Vagina (tissue), 2 donors: Measurements from ENCODE around the gene AGBL1. TPM values are rescaled to one million over a fixed set of nuclear protein-coding genes. Genes with fewer than 3 reads are reported as not detected.
"Not testable (repeated sequence)": the region's sequence is repeated elsewhere in the genome, so short reads cannot be mapped to it uniquely, and the experiment has no call there.

Experiments
- DNase-seq, 2 donors: peaks; one replicate each; pipeline ENCODE4 v3.0.0-alpha.2; 2017; ENCODE audit errors: extremely low spot score in 2 of 2
- H3K27ac ChIP-seq: fragments of 200-600 bp; sonication (generic); one replicate; pipeline ENCODE4 v1.5.1; 2019
- H3K27me3 ChIP-seq: fragments of 200-600 bp; sonication (generic); one replicate; pipeline ENCODE4 v1.5.1; 2019
- H3K36me3 ChIP-seq, 2 donors: fragments of 200-600 bp; sonication (generic); one replicate each; pipeline ENCODE4 v1.5.1; 2017 to 2019
- H3K4me1 ChIP-seq: fragments of 200-600 bp; sonication (generic); one replicate; pipeline ENCODE4 v1.5.1; 2019
- H3K4me3 ChIP-seq, 2 donors: fragments of 200-600 bp; sonication (generic); 1 replicate in 1 of 2; 2 replicates in 1 of 2; pipeline ENCODE4 v1.5.1; 2016 to 2019
- H3K9me3 ChIP-seq: fragments of 200-600 bp; sonication (generic); one replicate; pipeline ENCODE4 v1.5.1; 2019
- POLR2A ChIP-seq, 2 donors: fragments of 450-650 bp; IDR thresholded peaks; one replicate each; pipeline ENCODE4 v1.6.1; 2017; ENCODE audit warnings: antibody characterized with exemption in 2 of 2, mild to moderate bottlenecking in 2 of 2, moderate library complexity in 2 of 2
- POLR2AphosphoS5 ChIP-seq, 2 donors: sonication (generic); formaldehyde crosslinking; IDR thresholded peaks; one replicate each; pipeline ENCODE4 v1.9.0; 2017; ENCODE audit warnings: antibody characterized with exemption in 2 of 2, mild to moderate bottlenecking in 2 of 2, low read depth in 1 of 2; ENCODE audit not compliant: insufficient read depth in 1 of 2
- intact Hi-C: fragments of 100-400 bp; cut with DNase I; formaldehyde crosslinking; loops from one replicate; pipeline ENCODE4 v1.15.1; 2023
- total RNA-seq: library from RNA; depleted of rRNA; stranded (reverse); fragments of >200 nt; gene quantifications from one replicate; pipeline ENCODE4 v1.2.3, GENCODE V29; 2016
- TF ChIP-seq, protein P1 (sequence below), 3 experiments: fragments of 450-650 bp in 2 of 3; fragments of 200-600 bp in 1 of 3; sonication (generic) in 1 of 3; IDR thresholded peaks; one replicate each; pipeline ENCODE4 v1.5.1; 2017 to 2019; ENCODE audit warnings: antibody characterized with exemption in 3 of 3, mild to moderate bottlenecking in 2 of 3, moderate library complexity in 2 of 3

AGBL1 gene
- total RNA-seq, 1 donor from 2014 or later, result not detected

DNA sequence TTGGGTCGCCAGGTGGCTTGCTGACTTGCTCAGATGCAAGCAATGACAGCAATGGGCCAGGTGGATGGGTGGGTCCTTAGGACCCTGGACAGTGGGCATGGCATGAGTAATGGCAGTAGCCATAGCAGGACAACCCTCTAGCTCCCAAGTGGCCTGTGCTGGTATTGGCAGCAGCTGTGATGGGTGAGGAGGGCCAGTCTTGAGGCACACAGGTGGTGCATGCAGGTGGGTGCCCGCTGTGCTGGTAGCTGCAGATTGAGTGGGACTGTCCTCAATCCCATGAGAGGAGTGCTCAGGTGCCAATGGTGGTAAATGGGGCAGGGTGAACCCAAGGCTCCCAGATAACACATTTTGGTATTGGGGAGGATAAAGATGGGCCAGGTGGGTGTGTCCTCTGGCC is 24.2 kb downstream of the AGBL1 start:
- H3K27ac ChIP-seq, result no peak overlapping the region
- H3K27me3 ChIP-seq, result no peaks in the 10 kb centered on the region
- no peaks in the 10 kb centered on the region for H3K9me3 ChIP-seq
- no peak for DNase-seq
- no peaks in the 10 kb centered on the region for H3K4me1 ChIP-seq
- intact Hi-C loops, result no loop called here
- no peak overlapping the region for H3K4me3 ChIP-seq
- no peaks in the 10 kb centered on the region for H3K36me3 ChIP-seq
- TF ChIP-seq, protein P1, sequence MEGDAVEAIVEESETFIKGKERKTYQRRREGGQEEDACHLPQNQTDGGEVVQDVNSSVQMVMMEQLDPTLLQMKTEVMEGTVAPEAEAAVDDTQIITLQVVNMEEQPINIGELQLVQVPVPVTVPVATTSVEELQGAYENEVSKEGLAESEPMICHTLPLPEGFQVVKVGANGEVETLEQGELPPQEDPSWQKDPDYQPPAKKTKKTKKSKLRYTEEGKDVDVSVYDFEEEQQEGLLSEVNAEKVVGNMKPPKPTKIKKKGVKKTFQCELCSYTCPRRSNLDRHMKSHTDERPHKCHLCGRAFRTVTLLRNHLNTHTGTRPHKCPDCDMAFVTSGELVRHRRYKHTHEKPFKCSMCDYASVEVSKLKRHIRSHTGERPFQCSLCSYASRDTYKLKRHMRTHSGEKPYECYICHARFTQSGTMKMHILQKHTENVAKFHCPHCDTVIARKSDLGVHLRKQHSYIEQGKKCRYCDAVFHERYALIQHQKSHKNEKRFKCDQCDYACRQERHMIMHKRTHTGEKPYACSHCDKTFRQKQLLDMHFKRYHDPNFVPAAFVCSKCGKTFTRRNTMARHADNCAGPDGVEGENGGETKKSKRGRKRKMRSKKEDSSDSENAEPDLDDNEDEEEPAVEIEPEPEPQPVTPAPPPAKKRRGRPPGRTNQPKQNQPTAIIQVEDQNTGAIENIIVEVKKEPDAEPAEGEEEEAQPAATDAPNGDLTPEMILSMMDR (IDR thresholded peaks at IDR 0.05), result no peak
- TF ChIP-seq POLR2AphosphoS5 (IDR thresholded peaks at IDR 0.05; ENCODE audit: insufficient read depth in 1 of 2, low read depth in 1 of 2) (no peak), POLR2A (IDR thresholded peaks at IDR 0.05) (no peak)

DNA sequence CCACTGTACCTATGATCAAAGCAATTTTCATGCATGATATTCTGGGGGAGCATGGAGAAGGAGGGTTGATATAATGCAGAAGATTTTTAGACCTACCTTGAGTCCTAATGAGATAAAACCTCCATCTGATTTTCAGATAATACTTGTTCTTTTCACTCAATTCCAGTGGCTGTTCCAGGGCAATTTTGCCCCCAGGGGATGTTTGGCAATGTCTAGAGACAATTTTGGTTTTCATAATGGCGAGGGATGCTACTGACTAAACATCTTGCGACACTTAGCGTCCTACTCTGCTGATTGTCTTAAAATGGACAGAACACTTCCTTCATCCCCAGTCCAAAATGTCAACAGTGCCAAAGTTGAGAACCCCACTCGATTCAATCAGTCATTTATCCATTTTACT is 26.6 kb downstream of the AGBL1 start:
- no peaks in the 10 kb centered on the region for H3K36me3 ChIP-seq
- intact Hi-C loops, result no loop called here
- no peaks in the 10 kb centered on the region for H3K4me1 ChIP-seq
- H3K4me3 ChIP-seq, result no peak overlapping the region
- H3K27ac ChIP-seq, result no peak overlapping the region
- TF ChIP-seq, protein P1 (IDR thresholded peaks at IDR 0.05), result no peak
- TF ChIP-seq POLR2AphosphoS5 (IDR thresholded peaks at IDR 0.05; ENCODE audit: insufficient read depth in 1 of 2, low read depth in 1 of 2) (no peak), POLR2A (IDR thresholded peaks at IDR 0.05) (no peak)
- no peaks in the 10 kb centered on the region for H3K9me3 ChIP-seq
- H3K27me3 ChIP-seq, result no peaks in the 10 kb centered on the region
- DNase-seq, result no peak

DNA sequence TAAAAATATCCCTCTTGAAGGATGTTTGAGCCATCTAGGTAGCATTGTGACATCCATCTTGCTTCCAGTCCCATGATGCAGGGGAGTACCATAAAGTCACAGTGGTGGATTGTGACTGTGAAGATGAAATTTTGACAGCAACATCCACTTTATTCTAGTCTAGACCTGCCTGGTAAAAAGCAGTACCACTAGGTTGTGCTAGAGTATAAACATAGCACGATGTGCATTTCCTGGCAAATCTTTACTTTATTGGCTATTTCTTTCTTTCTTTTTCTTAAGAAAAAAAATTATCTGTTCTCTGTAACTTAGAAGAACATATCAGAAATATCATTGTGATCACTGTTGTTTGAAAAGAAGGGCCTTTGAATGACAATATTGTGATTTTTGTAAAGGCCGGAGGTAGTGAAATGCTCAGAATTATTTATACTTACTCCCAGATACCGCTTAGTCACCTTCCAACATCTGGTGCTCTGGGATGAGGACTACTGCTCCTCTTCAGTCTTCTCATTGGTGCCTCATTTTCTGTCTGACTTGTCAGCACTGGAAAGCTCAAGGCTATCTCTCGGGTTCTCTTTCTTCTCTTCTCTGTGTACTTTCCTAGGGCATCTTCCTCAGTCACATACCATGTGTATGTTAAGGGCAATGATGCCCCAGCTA is 35.6 kb downstream of the AGBL1 start:
- intact Hi-C loops, result no loop called here

DNA sequence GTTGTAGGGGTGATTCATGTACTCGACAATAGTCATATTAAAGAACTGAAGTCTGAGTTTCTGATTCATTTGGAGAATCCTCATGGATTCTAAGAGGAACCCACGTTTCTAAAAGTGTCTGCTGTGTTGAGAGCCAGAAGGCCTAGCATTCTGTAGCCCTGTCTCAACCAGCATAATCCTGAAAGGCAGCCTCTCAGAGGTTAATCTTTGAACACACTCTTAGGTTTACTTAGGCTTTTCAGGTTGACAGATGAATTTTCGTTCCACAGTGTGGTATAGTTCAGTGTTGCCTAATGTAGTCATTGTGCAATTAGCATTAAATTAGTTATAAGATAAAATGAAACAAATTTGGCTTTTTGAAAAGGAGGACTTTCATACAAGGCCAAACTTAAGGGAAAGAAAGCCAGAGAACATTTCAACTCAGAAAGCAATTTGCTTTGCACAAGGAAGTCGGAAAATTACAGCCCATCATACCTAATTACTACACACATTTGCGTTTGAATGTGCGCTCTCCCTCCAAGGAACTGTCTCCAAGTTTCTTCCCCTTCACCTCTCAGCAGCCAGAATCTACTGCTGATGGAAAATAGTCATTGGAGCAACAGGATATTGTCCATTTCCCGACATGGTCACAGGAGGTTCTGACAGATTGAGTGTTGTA is 42.0 kb downstream of the AGBL1 start:
- TF ChIP-seq POLR2A (IDR thresholded peaks at IDR 0.05) (no peak), POLR2AphosphoS5 (IDR thresholded peaks at IDR 0.05; ENCODE audit: insufficient read depth in 1 of 2, low read depth in 1 of 2) (no peak)
- TF ChIP-seq, protein P1 (IDR thresholded peaks at IDR 0.05), result no peak
- intact Hi-C loops, result no loop called here
- Histone ChIP-seq H3K9me3 (no peaks in the 10 kb centered on the region), H3K4me3 (no peak overlapping the region), H3K27me3 (no peaks in the 10 kb centered on the region), H3K36me3 (no peaks in the 10 kb centered on the region), H3K4me1 (no peaks in the 10 kb centered on the region), H3K27ac (no peak overlapping the region)
- DNase-seq, result no peak

More for the DNA sequence above, 35.6 kb downstream of the AGBL1 start:
- H3K27me3 ChIP-seq, result no peaks in the 10 kb centered on the region
- no peak for DNase-seq
- H3K9me3 ChIP-seq, result no peaks in the 10 kb centered on the region
- H3K4me3 ChIP-seq, result no peak overlapping the region
- no peak for TF ChIP-seq POLR2AphosphoS5 (IDR thresholded peaks at IDR 0.05; ENCODE audit: insufficient read depth in 1 of 2, low read depth in 1 of 2)
- TF ChIP-seq, protein P1 (IDR thresholded peaks at IDR 0.05), result peak in 2 of 3 experiments; percentile 17 to 25
- H3K36me3 ChIP-seq, result no peaks in the 10 kb centered on the region
- no peak overlapping the region for H3K27ac ChIP-seq
- H3K4me1 ChIP-seq, result no peaks in the 10 kb centered on the region

DNA sequence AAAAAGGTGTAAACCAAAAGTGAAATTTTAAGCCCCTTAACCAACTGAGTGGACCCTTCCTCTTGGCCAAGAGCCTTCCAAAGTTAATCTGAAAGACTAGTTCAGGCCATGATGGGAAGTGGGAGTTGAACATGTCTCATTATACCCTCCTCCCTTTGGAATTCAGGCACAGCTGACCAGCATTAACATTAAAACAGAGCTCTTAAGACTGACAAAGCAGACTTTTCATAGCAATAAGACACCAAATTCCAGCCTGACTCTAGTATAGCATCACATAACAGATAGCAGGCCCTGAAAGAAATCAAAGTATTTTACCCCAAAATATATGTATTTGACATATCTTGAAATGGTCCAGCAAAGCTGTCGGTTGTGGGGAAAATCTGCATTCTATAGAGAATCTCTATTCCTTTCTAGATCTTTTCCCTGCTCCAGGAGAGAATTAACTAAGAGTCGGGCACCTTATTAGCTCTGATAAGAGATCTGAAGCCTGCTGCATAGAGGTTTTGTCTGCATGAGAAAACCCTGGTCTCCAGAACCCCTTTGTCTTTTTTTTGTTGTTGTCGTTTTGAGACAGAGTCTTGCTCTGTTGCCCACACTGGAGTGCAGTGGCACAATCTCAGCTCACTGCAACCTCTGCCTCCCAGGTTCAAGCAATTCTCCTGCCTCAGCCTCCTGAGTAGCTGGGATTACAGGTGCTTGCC is 43.2 kb downstream of the AGBL1 start:
- intact Hi-C loops, H3K27me3 ChIP-seq, H3K4me1 ChIP-seq, H3K27ac ChIP-seq, H3K36me3 ChIP-seq, DNase-seq, H3K9me3 ChIP-seq, H3K4me3 ChIP-seq: not testable (repeated sequence)
